Urinary bladder (tissue), 4 donors: Measurements from ENCODE around the gene TBC1D8. TPM values are rescaled to one million over a fixed set of nuclear protein-coding genes. Genes with fewer than 3 reads are reported as not detected.

Source experiments
- DNase-seq: peaks from one replicate; pipeline ENCODE4 v3.0.0-alpha.2; 2015; ENCODE audit errors: extremely low spot score
- H3K27ac ChIP-seq: one replicate; pipeline ENCODE4 v1.5.1; 2013; ENCODE audit warnings: low read depth, mild to moderate bottlenecking, moderate library complexity
- H3K36me3 ChIP-seq: one replicate; pipeline ENCODE4 v1.6.1; 2013; ENCODE audit warnings: mild to moderate bottlenecking, moderate library complexity; ENCODE audit not compliant: insufficient read depth
- H3K4me1 ChIP-seq: one replicate; pipeline ENCODE4 v1.6.1; 2013; ENCODE audit warnings: mild to moderate bottlenecking, moderate library complexity; ENCODE audit not compliant: insufficient read depth
- H3K4me3 ChIP-seq: one replicate; pipeline ENCODE4 v1.5.1; 2013; ENCODE audit warnings: low read depth, low read length
- WGBS: extraction: QIAGEN DNeasy Blood & Tissue Kit; methylation state at CpG from one replicate; pipeline ENCODE4 v1.1.7; 2013; 5-methylcytosine and 5-hydroxymethylcytosine counted together
- polyA plus RNA-seq: library from polyadenylated mRNA; stranded (reverse); fragments of 200-250 nt; gene quantifications from one replicate; pipeline ENCODE4 v1.2.3, GENCODE V29; 2013
- total RNA-seq: library from RNA; depleted of rRNA; stranded (reverse); fragments of >200 nt; gene quantifications from one replicate; pipeline ENCODE4 v1.2.3, GENCODE V29; 2014
- donor health status: healthy with polysubstance abuse.
- donor health status: healthy.

The TBC1D8 gene
- total and polyA plus RNA-seq, 2 donors: 14.0 to 19.0 TPM

DNA sequence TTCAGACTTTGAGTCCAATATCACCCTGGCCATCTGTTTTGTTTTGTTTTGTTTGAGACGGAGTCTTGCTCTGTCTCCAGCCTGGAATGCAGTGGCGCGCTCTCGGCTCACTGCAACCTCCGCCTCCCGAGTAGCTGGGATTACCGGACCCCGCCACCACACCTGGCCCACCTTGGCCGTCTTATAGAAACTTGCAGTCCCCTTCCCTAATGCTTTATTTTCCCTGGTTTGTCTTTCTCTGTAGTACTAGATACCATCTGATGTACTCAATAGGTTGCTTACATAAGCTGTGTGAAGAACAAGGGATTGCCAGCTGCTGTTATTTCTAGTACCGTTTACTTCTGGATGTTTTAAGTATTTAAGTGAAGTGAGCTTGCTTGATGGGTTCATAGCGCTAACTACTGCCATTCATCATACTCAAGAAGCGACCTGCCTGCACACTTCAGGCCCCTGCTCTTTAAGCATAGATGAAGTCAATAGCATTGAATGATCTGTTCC lies 147.9 kb downstream of the TBC1D8 start:
- DNase-seq: no peak
- H3K4me1 ChIP-seq: no peaks in the 10 kb centered on the region
- peaks cover under 1% of the 10 kb centered on the region for H3K36me3 ChIP-seq
- H3K27ac ChIP-seq: no peak overlapping the region
- peak overlapping the region; percentile 59 for H3K4me3 ChIP-seq
- 22% methylated on average over 12 of the region's 12 CpGs for WGBS

DNA sequence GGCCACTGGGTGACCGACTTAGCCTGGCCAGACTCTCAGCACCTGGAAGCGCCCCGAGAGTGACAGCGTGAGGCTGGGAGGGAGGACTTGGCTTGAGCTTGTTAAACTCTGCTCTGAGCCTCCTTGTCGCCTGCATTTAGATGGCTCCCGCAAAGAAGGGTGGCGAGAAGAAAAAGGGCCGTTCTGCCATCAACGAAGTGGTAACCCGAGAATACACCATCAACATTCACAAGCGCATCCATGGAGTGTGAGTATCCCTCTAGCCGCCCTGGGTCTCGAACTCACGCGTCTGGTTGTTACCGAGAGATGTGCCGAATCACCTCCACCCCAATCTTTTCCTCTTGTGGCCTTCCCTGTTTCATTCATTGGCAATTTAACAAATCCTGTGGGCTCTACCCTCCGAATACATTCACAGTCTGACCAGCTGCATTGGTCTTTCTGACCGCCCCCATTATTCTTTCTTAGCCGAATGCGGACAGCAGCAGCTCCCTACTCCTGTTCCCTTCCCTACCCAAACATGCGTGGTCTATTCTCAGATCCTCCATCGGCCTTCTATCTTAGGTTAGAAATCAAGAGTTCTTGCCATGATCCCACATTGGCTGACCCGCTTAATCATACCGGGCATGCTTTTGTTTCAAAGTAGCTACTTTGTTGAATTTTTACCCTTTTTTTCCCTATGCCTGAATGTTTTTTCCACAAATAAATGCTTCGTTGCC lies 148.5 kb downstream of the TBC1D8 start:
- Histone ChIP-seq H3K36me3 (no peaks in the 10 kb centered on the region), H3K4me3 (peak overlapping the region; percentile 59), H3K27ac (peak overlapping the region; percentile 72), H3K4me1 (no peaks in the 10 kb centered on the region)
- 1% methylated on average over 26 of the region's 26 CpGs for WGBS
- DNase-seq: no peak

DNA sequence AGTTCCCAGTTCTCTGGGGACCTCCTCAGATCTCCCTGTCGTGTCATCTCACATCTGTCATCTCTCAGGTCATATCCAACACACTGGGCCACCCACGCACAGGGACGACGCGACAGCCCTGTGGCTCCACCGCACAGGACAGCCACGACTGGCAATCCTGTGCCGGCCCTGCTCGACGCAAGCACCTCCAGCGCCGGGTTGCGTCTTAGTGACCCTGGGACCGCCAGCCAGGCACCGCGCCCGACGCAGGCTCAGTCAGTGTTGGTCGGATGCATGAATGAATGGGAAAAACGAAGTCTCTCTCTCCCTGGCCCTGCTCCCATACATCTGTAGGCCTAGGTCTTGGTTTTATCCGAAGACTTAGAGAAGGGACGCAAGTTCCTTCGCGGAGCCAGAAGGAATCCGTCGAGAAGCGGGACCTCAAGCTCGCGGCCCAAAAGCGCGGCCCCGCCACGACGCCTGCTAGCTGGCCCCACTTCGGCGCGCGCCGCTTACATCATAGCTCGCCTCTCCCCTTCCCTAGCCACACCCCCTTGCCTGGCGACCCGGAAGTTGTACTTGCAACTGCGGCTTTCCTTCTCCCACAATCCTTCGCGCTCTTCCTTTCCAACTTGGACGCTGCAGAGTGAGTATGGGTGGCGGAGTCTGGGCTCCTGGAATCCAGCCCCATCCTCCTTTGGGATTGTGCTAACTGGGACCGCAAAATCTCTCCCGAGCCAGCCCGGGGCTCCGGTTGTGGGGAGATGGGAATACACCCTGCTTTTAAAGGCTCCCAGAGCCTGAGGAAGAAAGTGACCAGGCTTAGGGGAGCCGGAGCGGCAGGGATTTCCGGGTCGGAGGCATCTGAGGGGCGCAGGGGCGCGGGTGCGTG lies 149.3 kb downstream of the TBC1D8 start, which contains the start of gene RPL31:
Gene RPL31 (plus strand): TSS at position 599 of the 871 bp plus-strand sequence. CDS start 413 bp downstream, outside the sequence.
- DNase-seq: peak; percentile 94
- Histone ChIP-seq H3K4me1 (no peaks in the 10 kb centered on the region), H3K36me3 (no peaks in the 10 kb centered on the region), H3K27ac (peak within 1 kb of the TSS; percentile 72), H3K4me3 (peak within 1 kb of the TSS; percentile 59)
- WGBS: 4% methylated on average over 59 of the region's 59 CpGs

DNA sequence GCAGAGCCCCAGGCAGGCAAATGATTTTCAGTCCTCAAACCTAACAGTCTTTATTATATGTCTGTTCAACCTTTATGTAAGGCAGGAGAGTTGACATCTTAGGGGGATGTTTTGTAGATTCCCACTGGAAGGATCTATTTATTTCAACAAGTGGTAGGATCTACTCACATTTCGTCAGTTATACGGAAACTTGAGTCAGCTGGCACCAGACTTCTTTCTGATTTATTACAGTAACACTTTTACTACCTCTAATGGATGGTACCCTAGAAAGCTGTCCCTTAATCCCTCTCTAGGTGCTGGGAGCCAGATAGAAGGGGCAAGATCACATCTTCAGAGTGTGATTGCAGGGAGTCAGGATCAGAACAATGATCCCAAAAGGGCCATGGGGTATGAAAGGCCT lies 151.2 kb downstream of the TBC1D8 start:
- WGBS: 55% methylated on average over 2 of the region's 2 CpGs
- no peaks in the 10 kb centered on the region for H3K4me1 ChIP-seq
- peaks cover 3% of the 10 kb centered on the region for H3K36me3 ChIP-seq
- DNase-seq: no peak
- H3K27ac ChIP-seq: no peak overlapping the region
- no peak overlapping the region for H3K4me3 ChIP-seq

DNA sequence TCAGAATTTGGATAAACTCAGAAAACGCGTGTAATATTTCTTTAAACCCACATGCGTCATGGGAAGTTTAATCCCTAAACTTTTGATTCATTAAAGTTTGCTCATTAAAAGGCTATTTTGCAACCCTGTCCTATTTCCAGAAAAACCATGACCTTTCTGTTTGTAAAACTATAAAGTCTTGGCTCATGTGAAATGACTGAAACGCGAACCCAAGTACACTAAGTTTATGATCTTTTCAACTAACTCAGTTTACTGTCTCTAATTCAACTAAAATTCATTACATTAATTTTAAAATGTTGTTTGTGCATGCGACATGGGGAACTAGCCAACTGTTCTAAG lies 153.0 kb downstream of the TBC1D8 start:
- WGBS: 66% methylated on average over 6 of the region's 6 CpGs

DNA sequence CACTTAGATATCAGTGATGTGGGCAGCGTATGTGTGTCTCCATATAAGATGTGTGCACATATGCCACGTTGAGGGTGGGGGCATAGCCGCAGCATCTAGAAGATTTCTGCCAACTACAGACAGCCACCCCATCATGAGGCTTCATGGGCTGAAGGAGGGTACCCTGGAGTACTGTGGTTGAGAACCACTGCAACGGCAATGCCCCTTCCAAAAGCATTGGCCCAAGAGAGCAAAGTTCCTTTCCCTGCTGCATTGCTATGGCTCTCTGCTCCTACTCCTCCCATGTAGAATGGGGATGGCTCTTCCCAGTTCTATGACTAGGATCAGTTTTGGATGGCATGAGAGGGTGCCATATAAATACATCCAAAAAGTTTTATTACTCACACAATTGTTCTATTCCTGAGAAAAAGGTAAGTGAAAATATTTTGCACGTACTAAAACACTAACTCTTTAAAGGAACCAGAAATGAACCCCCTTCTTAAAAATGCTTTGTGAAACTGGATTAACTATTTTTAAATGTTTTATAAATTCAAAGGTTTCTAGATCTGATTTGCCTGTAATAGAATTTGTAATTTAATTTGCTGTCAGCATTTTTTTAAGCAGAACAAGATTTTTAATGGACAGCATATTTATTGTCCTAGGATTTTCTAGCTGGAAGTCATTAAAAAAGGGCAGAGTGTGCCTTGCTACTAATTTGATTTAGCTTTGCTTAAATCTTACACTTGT lies 153.5 kb downstream of the TBC1D8 start:
- no peak for DNase-seq

More for the DNA sequence above, 153.0 kb downstream of the TBC1D8 start:
- no peak overlapping the region for H3K4me3 ChIP-seq
- DNase-seq: no peak
- H3K27ac ChIP-seq: no peak overlapping the region
- no peaks in the 10 kb centered on the region for H3K4me1 ChIP-seq
- peaks cover 3% of the 10 kb centered on the region for H3K36me3 ChIP-seq

DNA sequence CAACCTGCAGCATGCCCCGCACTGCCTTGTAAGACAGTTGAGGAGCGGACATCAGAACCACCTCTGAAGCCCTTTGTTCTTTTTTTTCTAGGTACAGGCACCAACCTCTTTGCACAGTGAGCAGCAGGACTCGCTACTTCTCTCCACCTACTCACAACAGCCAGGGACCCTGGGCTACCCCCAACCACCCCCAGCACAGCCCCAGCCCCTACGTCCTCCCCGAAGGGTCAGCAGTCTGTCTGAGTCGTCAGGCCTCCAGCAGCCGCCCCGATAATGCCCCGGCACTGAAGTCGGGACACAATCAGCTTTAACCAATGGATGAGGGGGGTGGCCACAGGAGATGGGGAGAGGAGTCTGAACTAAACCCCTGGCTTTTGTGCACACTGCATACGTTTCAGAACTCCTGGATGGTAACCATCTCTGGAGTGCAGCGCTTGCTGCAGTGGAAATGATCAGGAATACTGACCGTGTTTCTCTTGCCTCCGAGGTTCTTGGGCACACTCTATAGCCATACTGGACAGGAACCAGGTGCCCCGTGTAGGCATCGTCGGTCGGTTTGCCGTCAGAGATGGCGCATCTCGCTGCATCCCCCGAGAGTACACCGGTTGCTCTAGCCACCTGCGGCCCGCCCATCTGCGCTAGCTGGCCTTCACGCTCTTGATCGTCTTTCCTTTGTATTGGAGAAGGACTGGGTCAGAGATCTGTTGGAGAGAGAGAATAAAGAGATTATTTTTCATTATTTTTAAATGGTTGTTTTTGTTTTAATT lies 155.7 kb downstream of the TBC1D8 start:
- Histone ChIP-seq H3K36me3 (peaks cover 3% of the 10 kb centered on the region), H3K4me3 (no peak overlapping the region), H3K4me1 (no peaks in the 10 kb centered on the region), H3K27ac (no peak overlapping the region)
- no peak for DNase-seq
- WGBS: 90% methylated on average over 28 of the region's 28 CpGs

More for the DNA sequence above, 153.5 kb downstream of the TBC1D8 start:
- WGBS: 91% methylated on average over 5 of the region's 5 CpGs
- Histone ChIP-seq H3K4me3 (no peak overlapping the region), H3K4me1 (no peaks in the 10 kb centered on the region), H3K36me3 (peaks cover 3% of the 10 kb centered on the region), H3K27ac (no peak overlapping the region)

DNA sequence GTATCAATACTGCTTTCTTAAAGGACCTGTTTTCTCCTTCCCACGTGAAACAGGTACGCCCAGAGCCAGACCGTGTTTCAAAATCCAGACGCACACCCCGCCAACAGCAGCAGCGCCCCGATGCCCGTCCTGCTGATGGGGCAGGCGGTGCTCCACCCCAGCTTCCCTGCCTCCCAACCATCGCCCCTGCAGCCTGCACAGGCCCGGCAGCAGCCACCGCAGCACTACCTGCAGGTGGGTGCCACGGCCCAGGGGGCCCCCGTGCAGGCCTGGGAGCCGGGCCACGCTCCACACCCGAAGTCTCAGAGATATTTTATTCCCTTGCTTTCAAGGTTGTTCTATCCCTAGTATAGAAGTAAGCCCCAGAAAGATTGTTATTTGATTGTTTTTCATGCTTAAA lies 157.9 kb downstream of the TBC1D8 start:
- Histone ChIP-seq H3K4me1 (no peaks in the 10 kb centered on the region), H3K4me3 (no peak overlapping the region), H3K36me3 (peaks cover 3% of the 10 kb centered on the region), H3K27ac (no peak overlapping the region)
- DNase-seq: no peak
- 93% methylated on average over 17 of the region's 17 CpGs for WGBS

DNA sequence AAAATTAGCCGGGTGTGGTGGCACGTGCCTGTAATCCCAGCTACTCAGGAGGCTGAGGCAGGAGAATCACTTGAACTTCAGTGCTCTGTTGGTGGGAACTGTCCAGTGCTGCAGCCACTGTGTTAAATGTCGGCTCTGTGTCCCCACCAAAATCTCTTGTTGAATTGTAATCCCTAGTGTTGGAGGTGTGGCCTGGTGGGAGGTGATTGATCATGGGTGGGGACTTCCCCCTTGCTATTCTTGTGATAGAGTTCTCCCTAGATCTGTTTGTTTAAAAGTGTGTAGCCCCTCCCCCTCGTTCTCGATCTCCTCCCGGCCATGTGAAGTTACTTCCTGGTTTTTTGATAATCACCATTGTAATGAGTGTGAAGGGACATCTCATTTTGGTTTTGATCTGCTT lies 158.9 kb downstream of the TBC1D8 start:
- DNase-seq: no peak
- 81% methylated on average over 6 of the region's 6 CpGs for WGBS
- Histone ChIP-seq H3K27ac (no peak overlapping the region), H3K4me3 (no peak overlapping the region), H3K36me3 (peaks cover 3% of the 10 kb centered on the region), H3K4me1 (no peaks in the 10 kb centered on the region)

DNA sequence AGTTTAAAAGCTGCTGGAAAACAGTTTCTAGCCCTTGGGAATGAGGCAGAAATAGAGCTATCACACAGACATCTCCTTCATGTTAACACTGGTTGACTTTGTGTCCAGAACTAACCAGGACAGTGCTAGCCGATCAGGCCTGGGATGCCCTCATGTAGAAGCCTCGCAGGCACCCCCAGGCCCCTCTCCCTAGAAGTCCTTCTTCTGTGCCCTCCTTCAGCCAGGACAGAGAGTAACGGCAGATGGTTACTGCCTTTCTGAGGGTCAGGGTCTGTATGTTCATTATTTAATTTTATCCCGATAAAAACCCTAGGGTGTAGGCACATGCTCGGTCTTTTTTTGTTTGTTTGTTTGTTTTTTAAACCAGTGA lies 159.8 kb downstream of the TBC1D8 start:
- WGBS: 90% methylated on average over 5 of the region's 5 CpGs
- Histone ChIP-seq H3K36me3 (peaks cover 3% of the 10 kb centered on the region), H3K27ac (no peak overlapping the region)

DNA sequence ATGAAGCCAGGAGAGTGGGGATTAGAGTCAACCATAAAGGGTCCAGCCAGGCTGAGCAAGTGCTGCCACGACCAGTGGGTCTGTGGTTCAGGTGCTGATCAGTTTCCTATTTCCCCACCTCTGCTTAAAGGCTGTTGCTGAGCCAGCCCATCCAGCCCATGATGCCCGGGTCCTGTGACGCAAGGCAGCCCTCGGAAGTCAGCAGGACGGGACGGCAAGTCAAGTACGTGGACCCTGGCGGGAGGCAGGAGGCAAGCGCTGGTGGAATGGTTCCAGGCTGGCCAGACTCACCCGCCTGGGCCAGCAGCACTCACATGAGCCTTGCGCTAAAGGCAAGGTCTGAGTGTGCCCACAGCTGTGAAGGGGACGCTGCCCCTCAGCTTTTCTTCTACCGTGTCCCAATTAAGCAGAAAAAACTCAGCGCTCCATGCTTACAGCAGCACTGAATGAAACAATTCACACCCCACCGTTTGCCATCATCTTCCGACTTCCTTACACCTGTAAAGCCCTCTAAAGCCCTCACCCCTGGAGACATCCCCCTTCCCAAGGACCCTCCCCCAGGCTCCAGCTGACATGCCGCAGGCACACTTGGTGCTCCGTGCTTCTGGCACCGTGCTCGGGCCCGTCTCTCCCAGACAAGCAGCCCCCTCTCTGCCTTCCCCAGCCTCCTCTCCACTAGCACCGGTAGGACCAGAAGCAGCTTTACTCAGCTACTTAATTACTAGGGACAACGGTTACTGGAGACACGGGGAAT lies 160.4 kb downstream of the TBC1D8 start:
- WGBS: 77% methylated on average over 24 of the region's 24 CpGs
- Histone ChIP-seq H3K36me3 (peaks cover 3% of the 10 kb centered on the region), H3K27ac (no peak overlapping the region), H3K4me1 (no peaks in the 10 kb centered on the region), H3K4me3 (no peak overlapping the region)
- no peak for DNase-seq

More for the DNA sequence above, 159.8 kb downstream of the TBC1D8 start:
- Histone ChIP-seq H3K4me1 (no peaks in the 10 kb centered on the region), H3K4me3 (no peak overlapping the region)
- no peak for DNase-seq

DNA sequence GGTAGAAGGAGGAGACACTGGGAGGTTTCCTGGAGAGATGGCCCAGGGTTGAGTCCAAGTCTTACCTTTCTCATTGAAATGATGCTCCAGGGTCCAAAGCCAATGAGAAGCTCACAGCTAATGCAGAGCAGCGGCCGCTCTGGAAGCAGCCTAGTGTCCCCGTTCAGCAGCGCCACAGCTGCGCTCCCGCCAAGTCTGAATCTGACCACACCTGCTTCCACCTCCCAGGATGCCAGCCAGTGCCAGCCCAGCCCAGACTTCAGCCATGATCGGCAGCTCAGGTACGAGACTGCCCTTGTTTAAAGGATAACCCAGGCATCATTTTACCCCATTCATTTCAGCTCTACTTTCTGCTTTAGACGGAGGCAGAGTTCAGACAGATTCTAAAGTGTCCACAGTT lies 161.0 kb downstream of the TBC1D8 start:
- H3K27ac ChIP-seq: no peak overlapping the region
- H3K4me3 ChIP-seq: no peak overlapping the region
- peaks cover 1% of the 10 kb centered on the region for H3K36me3 ChIP-seq
- no peaks in the 10 kb centered on the region for H3K4me1 ChIP-seq
- 95% methylated on average over 9 of the region's 9 CpGs for WGBS
- DNase-seq: no peak
